GM23338 (cell line): ENCODE measurements around the gene SPR. TPM values are rescaled to one million over a fixed set of nuclear protein-coding genes. Genes with fewer than 3 reads are reported as not detected.

Experiments used
- ATAC-seq: fragments of 200-7000 bp; cut with Tn5 transposase; 3 replicates; pipeline ENCODE4 v1.9.1; 2020
- DNase-seq: peaks from one replicate; pipeline ENCODE4 v3.0.0-alpha.2; 2015; ENCODE audit warnings: low spot score
- H2AFZ ChIP-seq: fragments of 200-600 bp; sonication (generic); 2 replicates; pipeline ENCODE4 v1.8.0; 2016; ENCODE audit warnings: antibody characterized with exemption, mild to moderate bottlenecking, moderate library complexity
- H3F3A ChIP-seq: fragments of 200-600 bp; sonication (generic); replicated peaks from 2 replicates; pipeline ENCODE4 v1.8.0; 2017; ENCODE audit warnings: antibody characterized with exemption, mixed run types, low read depth
- H3K27ac ChIP-seq: fragments of 200-600 bp; sonication (generic); 2 replicates; pipeline ENCODE4 v1.6.1; 2016; ENCODE audit warnings: low read depth
- H3K27me3 ChIP-seq: fragments of 200-600 bp; sonication (generic); 2 replicates; pipeline ENCODE4 v1.8.0; 2016; ENCODE audit warnings: mild to moderate bottlenecking, mixed run types, moderate library complexity; ENCODE audit not compliant: insufficient read depth
- H3K36me3 ChIP-seq: fragments of 200-600 bp; sonication (generic); 2 replicates; pipeline ENCODE4 v1.8.0; 2016; ENCODE audit warnings: mild to moderate bottlenecking; ENCODE audit not compliant: insufficient read depth
- H3K4me1 ChIP-seq: fragments of 200-600 bp; sonication (generic); 2 replicates; pipeline ENCODE4 v1.8.0; 2016; ENCODE audit warnings: mild to moderate bottlenecking, moderate library complexity; ENCODE audit not compliant: insufficient read depth
- H3K4me2 ChIP-seq: fragments of 200-600 bp; sonication (generic); 2 replicates; pipeline ENCODE4 v1.7.1; 2017; ENCODE audit warnings: mixed run types
- H3K4me3 ChIP-seq: fragments of 200-600 bp; sonication (generic); 2 replicates; pipeline ENCODE4 v1.6.1; 2016; ENCODE audit warnings: mixed run types
- H3K79me2 ChIP-seq: fragments of 200-600 bp; sonication (generic); replicated peaks from 2 replicates; pipeline ENCODE4 v1.8.0; 2017; ENCODE audit warnings: mild to moderate bottlenecking; ENCODE audit not compliant: insufficient read depth
- H3K9me2 ChIP-seq: fragments of 200-600 bp; sonication (generic); 2 replicates; pipeline ENCODE4 v1.8.0; 2017; ENCODE audit not compliant: insufficient read depth
- H4K20me1 ChIP-seq: fragments of 200-600 bp; sonication (generic); replicated peaks from 2 replicates; pipeline ENCODE4 v1.8.0; 2017; ENCODE audit warnings: mild to moderate bottlenecking; ENCODE audit not compliant: insufficient read depth
- H3K27ac Mint-ChIP-seq: 2 replicates; pipeline ENCODE4 v1.8.0; 2020; ENCODE audit warnings: inconsistent platforms, mild to moderate bottlenecking, moderate library complexity, mixed read lengths
- H3K27me3 Mint-ChIP-seq: 3 replicates; pipeline ENCODE4 v1.8.0; 2022; ENCODE audit warnings: low read depth, mild to moderate bottlenecking, moderate library complexity, mixed read lengths, inconsistent platforms; ENCODE audit not compliant: insufficient read depth, poor library complexity
- H3K36me3 Mint-ChIP-seq: 3 replicates; pipeline ENCODE4 v1.8.0; 2021; ENCODE audit warnings: low read depth, mild to moderate bottlenecking, inconsistent platforms, moderate library complexity, mixed read lengths
- H3K4me1 Mint-ChIP-seq: 3 replicates; pipeline ENCODE4 v1.8.0; 2020; ENCODE audit warnings: mild to moderate bottlenecking, inconsistent platforms, mixed read lengths
- H3K4me3 Mint-ChIP-seq: 3 replicates; pipeline ENCODE4 v1.8.0; 2021; ENCODE audit warnings: moderate library complexity, mild to moderate bottlenecking, inconsistent platforms, mixed read lengths
- H3K9me3 Mint-ChIP-seq: 3 replicates; pipeline ENCODE4 v1.8.0; 2020; ENCODE audit warnings: moderate library complexity, mild to moderate bottlenecking, inconsistent platforms, mixed read lengths
- CREB1 ChIP-seq: fragments of 250-450 bp; sonication (Bioruptor Pico); IDR thresholded peaks from 2 replicates; pipeline ENCODE4 v1.5.0; 2020; ENCODE audit warnings: low read depth, mild to moderate bottlenecking, moderate library complexity
- EZH2 ChIP-seq: fragments of 200-600 bp; sonication (generic); IDR thresholded peaks from one replicate; pipeline ENCODE4 v1.8.0; 2017; ENCODE audit warnings: antibody characterized with exemption, mild to moderate bottlenecking, low read depth; ENCODE audit not compliant: unreplicated experiment
- EZH2phosphoT487 ChIP-seq: fragments of 200-600 bp; sonication (generic); IDR thresholded peaks from one replicate; pipeline ENCODE4 v1.8.1; 2018; ENCODE audit warnings: antibody characterized with exemption; ENCODE audit not compliant: unreplicated experiment
- NANOG ChIP-seq: IDR thresholded peaks from 2 replicates; pipeline ENCODE4 v1.6.1; 2016; ENCODE audit warnings: antibody characterized with exemption, borderline replicate concordance
- POLR2AphosphoS5 ChIP-seq: IDR thresholded peaks from 2 replicates; pipeline ENCODE4 v1.6.1; 2016; ENCODE audit warnings: antibody characterized with exemption, low read depth
- REST ChIP-seq: IDR thresholded peaks from one replicate; pipeline ENCODE4 v1.6.1; 2018; ENCODE audit warnings: antibody characterized with exemption; ENCODE audit not compliant: unreplicated experiment
- STAT1 ChIP-seq: IDR thresholded peaks from one replicate; pipeline ENCODE4 v1.6.1; 2016; ENCODE audit warnings: antibody characterized with exemption; ENCODE audit not compliant: unreplicated experiment
- ZNF331 ChIP-seq: fragments of 250-450 bp; sonication (Bioruptor Pico); IDR thresholded peaks from 2 replicates; pipeline ENCODE4 v1.5.0; 2020; ENCODE audit warnings: low read depth, mild to moderate bottlenecking, moderate library complexity
- polyA plus RNA-seq: library from polyadenylated mRNA; unstranded; fragments of >200 nt; fragmentation: Nextera tagmentation; extraction: Ambion mirVana; gene quantifications from 2 replicates; pipeline ENCODE4 v1.2.1, GENCODE V29; 2016
- total RNA-seq: library from RNA; depleted of rRNA; stranded (reverse); fragments of >200 nt; shearing (Covaris generic); gene quantifications from 2 replicates; pipeline ENCODE4 v1.2.3, GENCODE V29; 2014
- TF ChIP-seq, protein P1 (sequence below): fragments of 250-450 bp; sonication (Bioruptor Pico); IDR thresholded peaks from 2 replicates; pipeline ENCODE4 v1.5.0; 2020; ENCODE audit warnings: mild to moderate bottlenecking, moderate library complexity
- TF ChIP-seq, protein P2 (sequence below): IDR thresholded peaks from 2 replicates; pipeline ENCODE4 v1.6.1; 2016; ENCODE audit warnings: antibody characterized with exemption

SPR gene
- total and polyA plus RNA-seq, 2 experiments from 2014 or later = 10.7 to 15.2 TPM

DNA sequence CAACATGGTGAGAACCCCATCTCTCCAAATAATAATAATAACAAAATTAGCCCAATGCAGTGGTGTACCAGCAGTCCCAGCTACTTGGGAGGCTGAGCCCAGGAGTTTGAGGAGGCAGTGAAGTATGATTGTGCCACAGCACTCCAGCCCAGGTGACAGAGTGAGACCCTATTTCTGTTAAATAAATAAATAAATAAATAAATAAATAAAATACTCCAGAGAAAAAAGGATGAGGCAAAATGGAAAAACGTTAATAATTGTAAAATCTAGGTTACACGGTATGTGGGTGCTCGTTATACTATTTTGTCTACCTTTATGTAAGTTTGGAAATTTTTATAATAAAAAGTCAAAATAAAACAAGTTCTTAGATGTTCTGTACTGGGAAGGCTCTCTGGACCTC is 21.5 kb downstream of the SPR start (continued):
- TF ChIP-seq REST (no peak), POLR2AphosphoS5 (no peak)

DNA sequence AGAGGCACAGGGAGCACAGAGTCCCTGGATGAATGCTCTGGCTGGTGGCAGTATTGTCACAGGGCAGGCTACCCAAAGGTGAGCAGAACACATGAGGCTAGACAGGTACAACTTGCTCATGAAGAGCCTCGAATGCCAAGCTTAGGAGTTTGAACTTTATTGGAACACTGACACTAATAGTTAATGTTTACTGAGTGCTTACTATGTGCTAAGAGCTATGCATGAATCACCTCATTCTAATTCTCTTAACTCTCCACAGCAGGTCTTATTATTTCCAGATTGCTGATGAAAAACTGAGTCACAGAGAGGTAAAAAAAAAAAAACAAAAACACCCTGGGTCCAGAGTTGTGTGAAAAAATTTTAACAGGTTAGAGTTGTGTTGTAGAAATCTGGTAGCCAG is 24.0 kb downstream of the SPR start:
- Mint-ChIP-seq H3K4me3 (no peak overlapping the region), H3K4me1 (peaks cover 22% of the 10 kb centered on the region), H3K36me3 (no peaks in the 10 kb centered on the region; the same call in 2 of the 3 replicates), H3K27ac (no peak overlapping the region), H3K27me3 (peaks cover 56% of the 10 kb centered on the region), H3K9me3 (no peaks in the 10 kb centered on the region)
- Histone ChIP-seq H2AFZ (no peak overlapping the region), H3K4me2 (no peak overlapping the region), H3K9me2 (no peaks in the 10 kb centered on the region), H3K27ac (no peak overlapping the region), H4K20me1 (no peaks in the 10 kb centered on the region; the same call in 1 of the 2 replicates), H3F3A (peaks cover 16% of the 10 kb centered on the region), H3K4me3 (no peak overlapping the region), H3K27me3 (peaks cover 96% of the 10 kb centered on the region), H3K36me3 (no peaks in the 10 kb centered on the region), H3K79me2 (no peaks in the 10 kb centered on the region), H3K4me1 (peaks cover 27% of the 10 kb centered on the region)
- TF ChIP-seq STAT1 (no peak), ZNF331 (no peak), POLR2AphosphoS5 (no peak), CREB1 (CRISPR knock-in tag) (no peak), EZH2 (no peak), EZH2phosphoT487 (no peak), NANOG (no peak)
- TF ChIP-seq, protein P1, sequence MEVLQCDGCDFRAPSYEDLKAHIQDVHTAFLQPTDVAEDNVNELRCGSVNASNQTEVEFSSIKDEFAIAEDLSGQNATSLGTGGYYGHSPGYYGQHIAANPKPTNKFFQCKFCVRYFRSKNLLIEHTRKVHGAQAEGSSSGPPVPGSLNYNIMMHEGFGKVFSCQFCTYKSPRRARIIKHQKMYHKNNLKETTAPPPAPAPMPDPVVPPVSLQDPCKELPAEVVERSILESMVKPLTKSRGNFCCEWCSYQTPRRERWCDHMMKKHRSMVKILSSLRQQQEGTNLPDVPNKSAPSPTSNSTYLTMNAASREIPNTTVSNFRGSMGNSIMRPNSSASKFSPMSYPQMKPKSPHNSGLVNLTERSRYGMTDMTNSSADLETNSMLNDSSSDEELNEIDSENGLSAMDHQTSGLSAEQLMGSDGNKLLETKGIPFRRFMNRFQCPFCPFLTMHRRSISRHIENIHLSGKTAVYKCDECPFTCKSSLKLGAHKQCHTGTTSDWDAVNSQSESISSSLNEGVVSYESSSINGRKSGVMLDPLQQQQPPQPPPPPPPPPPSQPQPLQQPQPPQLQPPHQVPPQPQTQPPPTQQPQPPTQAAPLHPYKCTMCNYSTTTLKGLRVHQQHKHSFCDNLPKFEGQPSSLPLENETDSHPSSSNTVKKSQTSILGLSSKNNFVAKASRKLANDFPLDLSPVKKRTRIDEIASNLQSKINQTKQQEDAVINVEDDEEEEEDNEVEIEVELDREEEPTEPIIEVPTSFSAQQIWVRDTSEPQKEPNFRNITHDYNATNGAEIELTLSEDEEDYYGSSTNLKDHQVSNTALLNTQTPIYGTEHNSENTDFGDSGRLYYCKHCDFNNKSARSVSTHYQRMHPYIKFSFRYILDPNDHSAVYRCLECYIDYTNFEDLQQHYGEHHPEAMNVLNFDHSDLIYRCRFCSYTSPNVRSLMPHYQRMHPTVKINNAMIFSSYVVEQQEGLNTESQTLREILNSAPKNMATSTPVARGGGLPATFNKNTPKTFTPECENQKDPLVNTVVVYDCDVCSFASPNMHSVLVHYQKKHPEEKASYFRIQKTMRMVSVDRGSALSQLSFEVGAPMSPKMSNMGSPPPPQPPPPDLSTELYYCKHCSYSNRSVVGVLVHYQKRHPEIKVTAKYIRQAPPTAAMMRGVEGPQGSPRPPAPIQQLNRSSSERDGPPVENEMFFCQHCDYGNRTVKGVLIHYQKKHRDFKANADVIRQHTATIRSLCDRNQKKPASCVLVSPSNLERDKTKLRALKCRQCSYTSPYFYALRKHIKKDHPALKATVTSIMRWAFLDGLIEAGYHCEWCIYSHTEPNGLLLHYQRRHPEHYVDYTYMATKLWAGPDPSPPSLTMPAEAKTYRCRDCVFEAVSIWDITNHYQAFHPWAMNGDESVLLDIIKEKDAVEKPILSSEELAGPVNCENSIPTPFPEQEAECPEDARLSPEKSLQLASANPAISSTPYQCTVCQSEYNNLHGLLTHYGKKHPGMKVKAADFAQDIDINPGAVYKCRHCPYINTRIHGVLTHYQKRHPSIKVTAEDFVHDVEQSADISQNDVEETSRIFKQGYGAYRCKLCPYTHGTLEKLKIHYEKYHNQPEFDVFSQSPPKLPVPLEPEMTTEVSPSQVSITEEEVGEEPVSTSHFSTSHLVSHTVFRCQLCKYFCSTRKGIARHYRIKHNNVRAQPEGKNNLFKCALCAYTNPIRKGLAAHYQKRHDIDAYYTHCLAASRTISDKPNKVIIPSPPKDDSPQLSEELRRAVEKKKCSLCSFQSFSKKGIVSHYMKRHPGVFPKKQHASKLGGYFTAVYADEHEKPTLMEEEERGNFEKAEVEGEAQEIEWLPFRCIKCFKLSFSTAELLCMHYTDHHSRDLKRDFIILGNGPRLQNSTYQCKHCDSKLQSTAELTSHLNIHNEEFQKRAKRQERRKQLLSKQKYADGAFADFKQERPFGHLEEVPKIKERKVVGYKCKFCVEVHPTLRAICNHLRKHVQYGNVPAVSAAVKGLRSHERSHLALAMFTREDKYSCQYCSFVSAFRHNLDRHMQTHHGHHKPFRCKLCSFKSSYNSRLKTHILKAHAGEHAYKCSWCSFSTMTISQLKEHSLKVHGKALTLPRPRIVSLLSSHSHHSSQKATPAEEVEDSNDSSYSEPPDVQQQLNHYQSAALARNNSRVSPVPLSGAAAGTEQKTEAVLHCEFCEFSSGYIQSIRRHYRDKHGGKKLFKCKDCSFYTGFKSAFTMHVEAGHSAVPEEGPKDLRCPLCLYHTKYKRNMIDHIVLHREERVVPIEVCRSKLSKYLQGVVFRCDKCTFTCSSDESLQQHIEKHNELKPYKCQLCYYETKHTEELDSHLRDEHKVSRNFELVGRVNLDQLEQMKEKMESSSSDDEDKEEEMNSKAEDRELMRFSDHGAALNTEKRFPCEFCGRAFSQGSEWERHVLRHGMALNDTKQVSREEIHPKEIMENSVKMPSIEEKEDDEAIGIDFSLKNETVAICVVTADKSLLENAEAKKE (CRISPR knock-in tag) = no peak
- TF ChIP-seq, protein P2, sequence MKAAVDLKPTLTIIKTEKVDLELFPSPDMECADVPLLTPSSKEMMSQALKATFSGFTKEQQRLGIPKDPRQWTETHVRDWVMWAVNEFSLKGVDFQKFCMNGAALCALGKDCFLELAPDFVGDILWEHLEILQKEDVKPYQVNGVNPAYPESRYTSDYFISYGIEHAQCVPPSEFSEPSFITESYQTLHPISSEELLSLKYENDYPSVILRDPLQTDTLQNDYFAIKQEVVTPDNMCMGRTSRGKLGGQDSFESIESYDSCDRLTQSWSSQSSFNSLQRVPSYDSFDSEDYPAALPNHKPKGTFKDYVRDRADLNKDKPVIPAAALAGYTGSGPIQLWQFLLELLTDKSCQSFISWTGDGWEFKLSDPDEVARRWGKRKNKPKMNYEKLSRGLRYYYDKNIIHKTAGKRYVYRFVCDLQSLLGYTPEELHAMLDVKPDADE = no peak
- DNase-seq (no peak), ATAC-seq (no peak)
